Limb (tissue), 2 donors: ENCODE measurements around the gene MACROD2.
A peak's percentile ranks its signal among the peaks of the same experiment; 100 is the strongest.

Source experiments
- DNase-seq, 2 donors: peaks; one replicate each; pipeline ENCODE4 v3.0.0-alpha.2; 2016; ENCODE audit errors: extremely low spot score in 2 of 2

MACROD2 gene

DNA sequence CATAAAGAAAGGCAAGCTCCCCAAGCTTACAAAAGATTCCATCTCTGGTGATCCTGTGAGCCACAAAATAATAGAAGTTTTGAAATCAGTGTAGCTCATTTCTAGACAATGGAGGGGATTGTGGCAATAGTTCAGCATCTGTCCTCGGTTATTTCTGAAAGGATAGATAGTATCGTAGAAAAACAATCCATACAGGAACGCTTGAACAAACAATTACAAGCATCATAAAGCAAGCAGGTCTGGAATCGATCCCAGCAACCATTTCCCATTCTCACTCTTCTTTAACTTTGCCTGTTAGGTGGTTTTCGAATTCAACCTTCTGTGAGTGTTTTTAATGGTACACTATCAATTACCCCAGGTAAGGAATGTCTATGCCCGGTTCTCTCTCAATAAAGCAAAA is 1646.8 kb downstream of the MACROD2 start:
- no peak for DNase-seq

DNA sequence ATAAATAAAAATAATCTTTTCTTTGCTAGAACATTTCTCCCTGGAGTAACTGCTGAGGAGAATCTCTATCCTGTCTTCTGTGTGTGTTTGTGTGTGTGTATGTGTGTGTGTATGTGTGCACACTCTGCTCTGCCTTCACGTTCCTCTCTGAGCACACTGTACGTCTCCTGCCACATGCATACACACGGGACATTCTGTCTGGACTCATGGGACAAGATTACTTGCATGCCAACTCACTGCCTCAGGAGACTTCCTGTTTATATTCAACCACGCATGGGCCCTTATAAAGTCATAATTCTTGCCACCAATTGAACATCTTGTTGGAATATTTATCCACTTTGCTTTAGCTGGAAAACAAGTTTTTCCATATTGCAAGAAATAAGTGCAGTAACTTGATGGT is 1647.4 kb downstream of the MACROD2 start:
- DNase-seq = no peak

DNA sequence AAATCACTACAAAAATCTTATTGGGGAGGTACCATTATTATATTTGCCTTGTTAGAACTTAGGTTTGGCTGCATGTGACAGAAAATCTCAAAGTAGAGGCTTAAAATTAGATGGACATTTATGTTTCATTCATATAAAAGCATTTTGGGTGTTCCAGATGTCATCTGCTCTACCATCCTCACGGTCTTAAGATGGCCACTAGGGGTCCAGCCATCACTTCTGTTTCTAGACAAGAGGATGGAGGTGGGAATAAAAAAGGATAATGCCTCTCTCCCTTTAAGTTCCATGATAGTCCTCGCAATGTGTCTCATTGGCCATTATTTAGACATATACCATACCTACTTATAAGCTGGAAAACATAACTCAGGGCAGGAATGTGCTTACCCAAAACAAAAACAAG is 1648.4 kb downstream of the MACROD2 start:
- DNase-seq = no peak

- DNase-seq = no peak
Measured at GRCh38 chr20:15645816-15646215, 1650.5 kb downstream of the MACROD2 start.

DNA sequence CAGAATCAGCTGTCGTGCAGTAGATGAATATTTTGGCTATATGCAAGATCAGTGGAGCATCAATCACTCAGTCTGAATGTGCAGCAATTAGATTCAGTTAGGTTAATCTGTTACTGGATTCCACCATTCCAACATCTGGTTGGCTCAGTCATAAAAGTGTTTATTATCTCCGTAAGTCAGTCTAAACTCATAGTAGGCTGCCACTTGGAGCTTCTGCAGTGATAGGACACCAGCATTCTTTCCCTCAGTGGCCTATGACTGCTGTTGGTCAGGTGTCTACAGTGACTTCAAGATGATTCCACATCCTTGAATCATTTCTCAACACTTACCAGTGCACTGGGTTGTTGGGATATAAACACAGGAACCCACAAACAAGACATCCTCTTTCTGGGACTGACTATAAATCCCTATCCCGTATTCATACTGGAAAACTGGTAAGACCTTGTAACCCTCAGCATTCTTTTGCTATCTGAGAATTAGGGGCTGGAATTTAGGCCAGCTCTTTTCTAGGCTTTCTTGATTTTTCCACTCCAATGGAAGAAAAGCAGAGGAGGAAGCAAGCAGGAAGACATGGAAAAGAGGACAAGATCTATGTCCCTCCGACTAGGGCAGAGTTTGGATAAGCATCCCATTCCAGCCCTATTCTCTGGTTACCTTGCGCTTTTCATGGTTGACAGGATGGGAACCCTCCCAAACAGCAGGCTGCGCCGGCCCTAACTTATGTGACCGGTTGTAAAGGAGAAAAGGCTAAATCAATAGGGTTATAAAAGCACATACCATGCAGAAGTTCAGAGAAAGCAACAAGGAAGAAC is 1658.3 kb downstream of the MACROD2 start:
- DNase-seq = no peak

- DNase-seq = no peak
Measured at GRCh38 chr20:15654208-15654649, 1658.9 kb downstream of the MACROD2 start.

- DNase-seq = peak in 1 of 2 donors; percentile 64
Measured at GRCh38 chr20:15655295-15655874, 1660.1 kb downstream of the MACROD2 start.

DNA sequence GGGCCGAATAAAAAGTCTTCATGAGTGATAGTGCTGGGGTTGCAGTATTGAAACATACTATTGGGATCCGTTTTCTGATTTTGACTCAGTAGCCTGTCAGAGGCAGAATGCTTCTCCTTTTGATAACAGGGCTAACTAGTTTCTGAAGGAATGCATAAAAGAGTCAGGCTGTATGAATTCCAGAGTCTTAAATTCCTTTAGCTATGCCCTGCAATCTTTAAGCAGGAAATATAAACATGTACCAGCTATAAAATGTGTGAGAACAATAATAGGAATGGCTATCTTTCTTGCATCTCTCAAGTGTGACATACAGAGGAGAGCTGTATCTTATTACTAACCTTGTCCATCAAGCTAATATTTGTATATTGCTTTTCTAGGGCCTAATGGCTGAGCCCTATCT is 1660.8 kb downstream of the MACROD2 start:
- DNase-seq = no peak

- no peak for DNase-seq
Measured at GRCh38 chr20:15658295-15658694, 1663.0 kb downstream of the MACROD2 start.

DNA sequence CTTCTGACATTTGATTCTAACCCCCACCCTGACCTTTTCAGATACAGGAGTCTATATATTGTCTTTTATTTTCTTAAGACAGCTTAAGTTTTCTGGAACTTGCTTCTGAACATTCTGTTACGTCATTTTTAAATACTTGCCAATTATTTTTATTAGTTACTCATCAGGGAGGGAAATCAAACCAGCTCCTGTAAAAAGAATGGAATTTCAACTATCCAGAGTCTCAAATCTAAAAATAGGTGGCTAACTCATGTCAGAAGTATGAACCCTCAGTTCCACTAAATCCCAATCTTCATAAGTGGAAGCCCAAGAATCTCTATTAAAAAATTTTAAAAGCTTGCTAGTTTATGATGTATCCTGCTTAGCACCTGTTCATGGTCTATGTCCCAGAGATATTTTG is 1677.9 kb downstream of the MACROD2 start:
- DNase-seq = no peak

- no peak for DNase-seq
Measured at GRCh38 chr20:15674253-15675060, 1679.1 kb downstream of the MACROD2 start.

- DNase-seq = no peak
Measured at GRCh38 chr20:15675061-15675514, 1679.8 kb downstream of the MACROD2 start.

- no peak for DNase-seq
Measured at GRCh38 chr20:15675813-15676484, 1680.6 kb downstream of the MACROD2 start.

- DNase-seq = no peak
Measured at GRCh38 chr20:15676815-15677214, 1681.5 kb downstream of the MACROD2 start.

DNA sequence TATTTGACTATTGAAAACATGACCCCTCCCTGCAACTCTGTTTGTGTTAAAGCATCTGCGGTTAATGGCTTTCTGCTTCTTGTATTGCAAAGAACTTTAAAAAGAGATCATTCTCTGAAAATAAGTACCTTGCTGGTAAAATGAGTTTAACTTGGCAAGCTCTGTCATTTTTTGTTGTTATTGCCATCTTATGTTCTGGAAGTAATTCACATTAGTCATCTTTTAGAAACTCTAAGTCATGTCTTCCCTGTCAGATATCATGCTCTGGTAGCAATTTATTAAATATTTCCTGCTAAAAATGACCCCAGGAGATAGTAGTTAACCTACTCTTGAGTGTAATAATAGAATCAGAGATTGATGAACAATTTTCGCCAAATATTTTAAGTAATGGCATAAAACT is 1687.4 kb downstream of the MACROD2 start:
- DNase-seq = no peak

- DNase-seq = no peak
Measured at GRCh38 chr20:15692570-15692969, 1697.3 kb downstream of the MACROD2 start.

DNA sequence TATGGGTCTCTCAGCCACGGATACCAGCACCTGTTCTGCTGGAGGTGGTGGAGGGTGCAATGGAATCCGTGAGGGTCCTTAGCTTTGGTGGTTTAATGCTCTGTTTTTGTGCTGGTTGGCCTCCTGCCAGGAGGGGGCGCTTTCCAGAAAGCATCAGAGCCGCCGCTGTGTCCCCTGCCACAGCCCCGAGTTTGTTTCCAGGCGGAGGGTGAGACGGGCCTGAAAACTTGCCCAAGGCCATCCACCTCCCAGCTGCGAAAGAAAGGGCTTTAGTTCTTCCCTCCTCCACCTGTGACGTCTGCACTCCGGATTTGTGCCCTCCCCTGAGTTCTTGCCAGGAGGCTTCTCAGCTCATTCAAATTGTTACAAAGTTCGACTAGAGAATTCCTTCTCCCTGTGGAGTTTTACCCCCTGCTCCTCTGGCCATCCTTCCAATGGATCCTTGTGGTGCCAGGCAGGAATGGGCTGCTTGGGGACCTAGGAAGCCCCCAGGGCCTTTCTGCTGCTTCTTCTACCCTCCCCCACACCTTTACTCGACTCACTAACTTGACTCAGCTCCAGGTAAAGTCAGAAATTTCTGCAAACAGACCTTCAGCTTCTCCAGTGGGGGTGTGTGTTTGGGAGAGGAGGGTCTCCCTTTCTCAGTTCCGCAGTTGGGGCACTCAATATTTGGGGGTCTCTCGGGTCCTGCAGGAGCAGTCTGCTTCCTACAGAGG is 1704.3 kb downstream of the MACROD2 start:
- DNase-seq = no peak

GRCh38 chr20:15700147-15700765 is 1704.9 kb downstream of the MACROD2 start:
- DNase-seq = no peak

GRCh38 chr20:15702161-15702560 is 1706.8 kb downstream of the MACROD2 start:
- DNase-seq = no peak

GRCh38 chr20:15703171-15703911 is 1708.0 kb downstream of the MACROD2 start:
- DNase-seq = no peak
